Endodermal cell (in vitro differentiated cells): ENCODE results near the gene PDE8B. TPM values are rescaled to one million over a fixed set of nuclear protein-coding genes. Genes with fewer than 3 reads are reported as not detected.
A peak's percentile ranks its signal among the peaks of the same experiment; 100 is the strongest.

Source experiments
- DNase-seq: peaks from one replicate; pipeline ENCODE4 v3.0.0-alpha.2; 2017
- H3K27ac ChIP-seq: 2 replicates; pipeline ENCODE4 v1.5.1; 2013; ENCODE audit warnings: mild to moderate bottlenecking, low read depth, low read length, moderate library complexity
- H3K27me3 ChIP-seq: 2 replicates; pipeline ENCODE4 v1.6.1; 2013; ENCODE audit warnings: mild to moderate bottlenecking, low read length, moderate library complexity; ENCODE audit not compliant: insufficient read depth, control insufficient read depth, poor library complexity, severe bottlenecking
- H3K36me3 ChIP-seq: 2 replicates; pipeline ENCODE4 v1.7.0; 2013; ENCODE audit warnings: mild to moderate bottlenecking, low read length, moderate library complexity; ENCODE audit not compliant: control insufficient read depth, insufficient read depth
- H3K4me1 ChIP-seq: one replicate; pipeline ENCODE4 v1.7.0; 2013; ENCODE audit warnings: low read length; ENCODE audit not compliant: control insufficient read depth, insufficient read depth
- H3K4me3 ChIP-seq: 2 replicates; pipeline ENCODE4 v1.5.1; 2013; ENCODE audit warnings: mild to moderate bottlenecking, low read length, moderate library complexity
- H3K9ac ChIP-seq: 2 replicates; pipeline ENCODE4 v1.6.1; 2013; ENCODE audit warnings: mild to moderate bottlenecking, low read length, moderate library complexity; ENCODE audit not compliant: poor library complexity, severe bottlenecking; ENCODE audit errors: extremely low read depth
- H3K9me3 ChIP-seq: 2 replicates; pipeline ENCODE4 v1.6.1; 2013; ENCODE audit warnings: mild to moderate bottlenecking, low read length, moderate library complexity; ENCODE audit not compliant: control insufficient read depth
- H3K27ac Mint-ChIP-seq: 2 replicates; pipeline ENCODE4 v1.8.0; 2020; ENCODE audit warnings: mixed read lengths
- H3K27me3 Mint-ChIP-seq: 2 replicates; pipeline ENCODE4 v1.8.0; 2021; ENCODE audit warnings: mild to moderate bottlenecking, mixed read lengths; ENCODE audit not compliant: insufficient read depth
- H3K36me3 Mint-ChIP-seq: 2 replicates; pipeline ENCODE4 v1.8.0; 2020; ENCODE audit warnings: low read depth, mixed read lengths
- H3K4me1 Mint-ChIP-seq: 2 replicates; pipeline ENCODE4 v1.8.0; 2020; ENCODE audit warnings: mixed read lengths
- H3K4me3 Mint-ChIP-seq: 2 replicates; pipeline ENCODE4 v1.8.0; 2020; ENCODE audit warnings: mild to moderate bottlenecking, moderate library complexity, mixed read lengths
- H3K9me3 Mint-ChIP-seq: 2 replicates; pipeline ENCODE4 v1.8.0; 2020; ENCODE audit warnings: mild to moderate bottlenecking, mixed read lengths
- CTCF ChIP-seq: fragments of 200-600 bp; sonication (generic); conservative IDR thresholded peaks from 2 replicates; pipeline ENCODE4 v1.5.0; 2021; ENCODE audit warnings: antibody characterized with exemption, mild to moderate bottlenecking
- WGBS, 2 experiments: methylation state at CpG; one replicate each; pipeline versions ENCODE4 v1.1.5 to v1.1.7; 2013; ENCODE audit warnings: missing lambda C conversion rate in 2 of 2, mixed read lengths in 1 of 2; ENCODE audit not compliant: insufficient coverage in 1 of 2, insufficient read length in 1 of 2; 5-methylcytosine and 5-hydroxymethylcytosine counted together
- total RNA-seq, 2 donors: library from RNA; stranded (reverse); fragmentation: NEBNext Ultra II Directional in 1 of 2; extraction: Animal tissue kit (Norgen Biotek cat#: 25700) in 1 of 2; gene quantifications; 2 replicates in 1 of 2; 3 replicates in 1 of 2; pipeline ENCODE4 v1.2.1, GENCODE V29; 2021

Gene PDE8B
- total RNA-seq, 2 donors from 2014 or later: 0.20 to 0.51 TPM

- Histone ChIP-seq H3K36me3 (no peaks in the 10 kb centered on the region), H3K9ac (no peak overlapping the region), H3K9me3 (no peaks in the 10 kb centered on the region), H3K27me3 (no peaks in the 10 kb centered on the region), H3K4me3 (no peak overlapping the region), H3K27ac (no peak overlapping the region), H3K4me1 (no peaks in the 10 kb centered on the region)
- DNase-seq: no peak
- TF ChIP-seq CTCF: no peak
- no peaks in the 10 kb centered on the region for H3K4me1 Mint-ChIP-seq
- no peaks in the 10 kb centered on the region for H3K9me3 Mint-ChIP-seq
- 84% methylated on average over 3 of the region's 4 CpGs; no CpG with 5 or more reads in 1 of the 2 experiments for WGBS, 2 experiments
- H3K27ac Mint-ChIP-seq: no peak overlapping the region
- no peaks in the 10 kb centered on the region for H3K36me3 Mint-ChIP-seq
- no peaks in the 10 kb centered on the region for H3K27me3 Mint-ChIP-seq
- H3K4me3 Mint-ChIP-seq: no peak overlapping the region
Observed at GRCh38 chr5:77167695-77168121, 42.8 kb upstream of the PDE8B start.

GRCh38 chr5:77168161-77168878 lies 42.2 kb upstream of the PDE8B start:
- no peaks in the 10 kb centered on the region for H3K9me3 ChIP-seq
- H3K36me3 ChIP-seq: no peaks in the 10 kb centered on the region
- Mint-ChIP-seq H3K4me1 (no peaks in the 10 kb centered on the region), H3K27me3 (no peaks in the 10 kb centered on the region), H3K27ac (no peak overlapping the region), H3K4me3 (no peak overlapping the region), H3K36me3 (no peaks in the 10 kb centered on the region), H3K9me3 (no peaks in the 10 kb centered on the region)
- no peaks in the 10 kb centered on the region for H3K27me3 ChIP-seq
- H3K4me1 ChIP-seq: no peaks in the 10 kb centered on the region
- no peak overlapping the region for H3K4me3 ChIP-seq
- no peak overlapping the region for H3K27ac ChIP-seq
- TF ChIP-seq CTCF: no peak
- DNase-seq: peak; percentile 27
- H3K9ac ChIP-seq: no peak overlapping the region
- 91 to 97% methylated on average over 5 to 9 of the region's 9 CpGs for WGBS, 2 experiments

GRCh38 chr5:77168879-77169244 lies 41.6 kb upstream of the PDE8B start:
- no peak for TF ChIP-seq CTCF
- no peaks in the 10 kb centered on the region for H3K9me3 ChIP-seq
- H3K9ac ChIP-seq: no peak overlapping the region
- WGBS, 2 experiments: 85 to 100% methylated on average over 1 to 3 of the region's 3 CpGs
- H3K4me1 ChIP-seq: no peaks in the 10 kb centered on the region
- Mint-ChIP-seq H3K36me3 (no peaks in the 10 kb centered on the region), H3K9me3 (no peaks in the 10 kb centered on the region), H3K4me1 (no peaks in the 10 kb centered on the region), H3K4me3 (no peak overlapping the region), H3K27ac (no peak overlapping the region), H3K27me3 (no peaks in the 10 kb centered on the region)
- DNase-seq: peak; percentile 22
- H3K27me3 ChIP-seq: no peaks in the 10 kb centered on the region
- no peak overlapping the region for H3K4me3 ChIP-seq
- H3K36me3 ChIP-seq: no peaks in the 10 kb centered on the region
- H3K27ac ChIP-seq: no peak overlapping the region
